Measurements from ENCODE around the gene KRT6C. TPM values are rescaled to one million over a fixed set of nuclear protein-coding genes. Genes with fewer than 3 reads are reported as not detected.

Gene KRT6C
- total and polyA plus RNA-seq, 4 donors = 0.08 to 0.10 TPM; not detected in 2

DNA sequence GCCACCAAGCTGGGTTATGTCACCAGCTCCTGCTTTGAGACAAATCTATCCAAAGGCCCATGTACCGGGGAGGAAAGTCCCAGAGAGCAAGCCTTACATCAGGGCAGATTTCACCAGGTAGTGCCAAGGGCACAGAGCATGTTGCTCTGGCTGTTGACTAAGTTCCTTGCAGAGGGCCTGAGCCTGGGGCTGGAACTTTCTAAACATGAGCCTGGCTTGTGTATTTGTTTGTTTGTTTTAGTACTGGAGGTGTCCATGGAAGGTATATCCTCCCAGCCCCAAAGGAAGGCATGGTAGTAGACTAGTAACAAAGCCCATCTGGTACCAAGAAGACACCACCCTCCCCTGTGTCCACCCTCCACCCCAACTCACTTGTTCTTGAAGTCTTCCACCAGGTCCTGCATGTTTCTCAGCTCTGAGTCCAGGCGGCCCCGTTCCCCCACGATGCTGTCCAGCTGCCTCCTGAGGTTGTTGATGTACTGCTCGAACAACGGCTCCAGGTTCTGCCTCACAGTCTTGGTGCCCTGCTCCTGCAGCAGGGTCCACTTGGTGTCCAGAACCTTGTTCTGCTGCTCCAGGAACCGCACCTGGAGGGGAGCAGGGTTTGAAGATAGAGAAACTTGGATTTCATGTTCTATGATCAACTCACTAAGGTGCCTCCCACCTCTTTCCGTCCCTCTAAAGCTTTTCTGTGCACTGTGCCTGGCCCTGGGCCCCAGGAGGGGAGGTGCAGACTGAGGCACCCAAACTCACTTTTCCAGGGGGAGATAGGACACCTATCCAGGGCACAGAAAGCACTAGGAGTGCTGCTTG lies 45.2 kb upstream of the KRT6C start:
- Histone ChIP-seq H3K9me3 (ENCODE audit: control insufficient read depth in 4 of 4, insufficient read depth in 3 of 4, low read length in 3 of 4) (peaks cover 0 to 3% (median 0%) of the 10 kb centered on the region in 4 donors), H3K27ac (ENCODE audit: low read depth in 1 of 2, low read length in 1 of 2) (no peak overlapping the region), H3K4me3 (no peak overlapping the region), H3K36me3 (ENCODE audit: control insufficient read depth in 4 of 4, insufficient read depth in 4 of 4, low read length in 4 of 4) (no peaks in the 10 kb centered on the region), H3K9ac (ENCODE audit: insufficient read depth in 1 of 2, low read length in 2 of 2) (no peak overlapping the region), H3K4me1 (ENCODE audit: control insufficient read depth in 5 of 5, insufficient read depth in 5 of 5, low read length in 5 of 5) (no peaks in the 10 kb centered on the region), H3K27me3 (ENCODE audit: control insufficient read depth in 3 of 3, insufficient read depth in 3 of 3, low read length in 2 of 3) (peaks cover 0 to 4% (median 0%) of the 10 kb centered on the region in 3 donors)
- DNase-seq = no peak
- TF ChIP-seq CTCF (IDR thresholded peaks at IDR 0.05; ENCODE audit: control extremely low read depth, extremely low read depth) = no peak
- no peak for ATAC-seq (ENCODE audit: insufficient read depth, low FRiP score)
- WGBS, 2 donors = 74 to 85% methylated on average over 8 of the region's 8 CpGs

DNA sequence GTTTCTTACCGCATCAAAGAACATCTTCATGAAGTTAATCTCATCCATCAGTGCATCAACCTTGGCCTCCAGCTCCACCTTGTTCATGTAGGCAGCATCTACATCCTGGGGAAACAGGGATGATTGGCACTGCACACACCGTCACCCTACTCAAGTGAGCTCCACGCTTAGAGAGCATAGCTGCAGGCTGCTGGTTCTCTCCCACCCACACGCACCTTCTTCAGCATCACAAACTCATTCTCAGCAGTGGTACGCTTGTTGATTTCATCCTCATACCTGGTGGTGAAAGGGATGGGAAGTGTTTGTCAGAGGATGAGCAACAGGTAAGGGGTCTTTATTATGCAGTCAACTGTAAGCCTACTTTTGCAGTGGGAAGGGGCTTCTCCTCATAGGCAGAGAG lies 44.3 kb upstream of the KRT6C start:
- H3K27me3 ChIP-seq (ENCODE audit: control insufficient read depth in 3 of 3, insufficient read depth in 3 of 3, low read length in 2 of 3) = peaks cover 0 to 4% (median 0%) of the 10 kb centered on the region in 3 donors
- no peak overlapping the region for H3K9ac ChIP-seq (ENCODE audit: insufficient read depth in 1 of 2, low read length in 2 of 2)
- DNase-seq (no peak), ATAC-seq (ENCODE audit: insufficient read depth, low FRiP score) (no peak)
- H3K36me3 ChIP-seq (ENCODE audit: control insufficient read depth in 4 of 4, insufficient read depth in 4 of 4, low read length in 4 of 4) = no peaks in the 10 kb centered on the region
- H3K4me1 ChIP-seq (ENCODE audit: control insufficient read depth in 5 of 5, insufficient read depth in 5 of 5, low read length in 5 of 5) = no peaks in the 10 kb centered on the region
- peaks cover 0 to 3% (median 0%) of the 10 kb centered on the region in 4 donors for H3K9me3 ChIP-seq (ENCODE audit: control insufficient read depth in 4 of 4, insufficient read depth in 3 of 4, low read length in 3 of 4)
- no peak overlapping the region for H3K27ac ChIP-seq (ENCODE audit: low read depth in 1 of 2, low read length in 1 of 2)
- TF ChIP-seq CTCF (IDR thresholded peaks at IDR 0.05; ENCODE audit: control extremely low read depth, extremely low read depth) = no peak
- no peak overlapping the region for H3K4me3 ChIP-seq
- 92 to 93% methylated on average over 5 of the region's 5 CpGs for WGBS, 2 donors

DNA sequence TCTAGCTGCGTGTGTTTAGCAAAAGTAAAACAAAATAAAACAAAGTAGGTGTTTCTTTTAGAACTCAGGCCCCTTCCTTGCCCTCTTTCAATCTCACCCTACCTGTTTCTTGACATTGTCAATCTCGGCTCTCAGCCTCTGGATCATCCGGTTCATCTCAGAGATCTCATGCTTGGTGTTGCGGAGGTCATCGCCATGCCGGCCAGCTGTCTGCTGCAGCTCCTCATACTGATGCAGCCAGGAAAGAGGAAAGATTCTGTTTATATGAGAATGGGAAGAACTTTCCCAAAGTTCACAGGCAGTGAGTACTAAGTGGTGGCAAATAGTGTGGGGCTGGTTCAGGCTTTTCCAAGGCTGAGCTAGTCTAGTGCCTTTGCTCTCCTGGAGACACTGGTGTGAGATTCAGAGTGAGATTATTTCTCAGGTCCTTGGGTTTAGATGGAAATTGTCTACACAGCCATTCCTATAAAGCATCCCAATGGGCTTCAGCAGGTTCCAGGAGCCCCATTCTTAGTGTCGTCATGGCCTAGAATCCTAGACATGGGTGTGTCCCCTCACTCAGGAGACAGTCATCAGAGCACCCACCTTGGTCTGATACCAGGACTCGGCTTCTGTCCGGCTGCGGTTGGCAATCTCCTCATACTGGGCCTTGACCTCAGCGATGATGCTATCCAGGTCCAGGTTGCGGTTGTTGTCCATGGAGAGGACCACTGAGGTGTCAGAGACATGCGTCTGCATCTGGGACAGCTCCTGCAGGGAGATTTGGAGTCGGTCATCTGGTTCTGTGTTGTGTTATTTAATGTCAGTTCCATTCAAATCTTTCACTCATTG lies 43.6 kb upstream of the KRT6C start:
- Histone ChIP-seq H3K4me3 (no peak overlapping the region), H3K9me3 (ENCODE audit: control insufficient read depth in 4 of 4, insufficient read depth in 3 of 4, low read length in 3 of 4) (peaks cover 0 to 3% (median 0%) of the 10 kb centered on the region in 4 donors), H3K27me3 (ENCODE audit: control insufficient read depth in 3 of 3, insufficient read depth in 3 of 3, low read length in 2 of 3) (peaks cover 0 to 4% (median 0%) of the 10 kb centered on the region in 3 donors), H3K4me1 (ENCODE audit: control insufficient read depth in 5 of 5, insufficient read depth in 5 of 5, low read length in 5 of 5) (no peaks in the 10 kb centered on the region), H3K9ac (ENCODE audit: insufficient read depth in 1 of 2, low read length in 2 of 2) (no peak overlapping the region), H3K27ac (ENCODE audit: low read depth in 1 of 2, low read length in 1 of 2) (no peak overlapping the region), H3K36me3 (ENCODE audit: control insufficient read depth in 4 of 4, insufficient read depth in 4 of 4, low read length in 4 of 4) (no peaks in the 10 kb centered on the region)
- ATAC-seq (ENCODE audit: insufficient read depth, low FRiP score) (no peak), DNase-seq (no peak)
- TF ChIP-seq CTCF (IDR thresholded peaks at IDR 0.05; ENCODE audit: control extremely low read depth, extremely low read depth) = no peak
- 92% methylated on average over 14 of the region's 14 CpGs for WGBS, 2 donors
